GM12872 (cell line): ENCODE data around the gene VTI1A.

Source experiments
- TF ChIP-seq, protein P1 (sequence below): IDR thresholded peaks from 3 replicates; pipeline ENCODE4 v1.5.1; 2011; ENCODE audit warnings: low read depth, mild to moderate bottlenecking, low read length, moderate library complexity; ENCODE audit not compliant: insufficient read depth

The VTI1A gene

DNA sequence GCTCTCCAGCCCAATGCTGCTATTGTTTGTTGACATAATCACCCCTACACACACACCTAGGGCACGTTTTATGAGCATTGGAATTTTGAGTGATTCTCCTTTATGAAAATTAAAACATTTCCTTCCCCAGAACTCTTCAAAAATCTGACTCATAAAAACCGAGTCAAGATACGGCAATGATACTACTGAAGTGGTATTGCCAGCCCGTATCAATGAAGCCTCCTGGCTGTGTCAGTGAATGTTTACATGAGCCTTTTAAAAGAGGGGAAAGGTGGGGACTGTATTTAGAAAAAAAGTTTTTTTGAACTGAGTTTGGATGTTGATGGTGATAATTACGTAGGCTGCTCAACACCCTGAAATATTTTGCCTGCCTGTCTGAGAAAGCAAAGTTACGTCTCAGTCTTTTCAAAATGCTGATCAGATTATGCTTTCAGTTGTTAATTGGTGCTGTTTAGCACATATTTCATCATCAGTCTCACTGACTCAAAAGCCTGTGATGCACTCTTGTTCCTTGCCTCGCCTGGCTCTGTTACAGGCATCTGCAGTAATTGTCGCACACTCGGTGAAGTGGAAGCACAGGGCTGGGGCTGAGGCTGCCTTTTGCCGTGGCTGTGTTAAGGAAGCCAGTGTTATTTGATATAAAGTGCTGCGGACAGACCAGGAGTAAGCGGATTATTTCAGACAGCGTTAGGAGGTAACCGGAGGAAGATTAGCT, 345.6 kb downstream of the VTI1A start:
- TF ChIP-seq, protein P1, sequence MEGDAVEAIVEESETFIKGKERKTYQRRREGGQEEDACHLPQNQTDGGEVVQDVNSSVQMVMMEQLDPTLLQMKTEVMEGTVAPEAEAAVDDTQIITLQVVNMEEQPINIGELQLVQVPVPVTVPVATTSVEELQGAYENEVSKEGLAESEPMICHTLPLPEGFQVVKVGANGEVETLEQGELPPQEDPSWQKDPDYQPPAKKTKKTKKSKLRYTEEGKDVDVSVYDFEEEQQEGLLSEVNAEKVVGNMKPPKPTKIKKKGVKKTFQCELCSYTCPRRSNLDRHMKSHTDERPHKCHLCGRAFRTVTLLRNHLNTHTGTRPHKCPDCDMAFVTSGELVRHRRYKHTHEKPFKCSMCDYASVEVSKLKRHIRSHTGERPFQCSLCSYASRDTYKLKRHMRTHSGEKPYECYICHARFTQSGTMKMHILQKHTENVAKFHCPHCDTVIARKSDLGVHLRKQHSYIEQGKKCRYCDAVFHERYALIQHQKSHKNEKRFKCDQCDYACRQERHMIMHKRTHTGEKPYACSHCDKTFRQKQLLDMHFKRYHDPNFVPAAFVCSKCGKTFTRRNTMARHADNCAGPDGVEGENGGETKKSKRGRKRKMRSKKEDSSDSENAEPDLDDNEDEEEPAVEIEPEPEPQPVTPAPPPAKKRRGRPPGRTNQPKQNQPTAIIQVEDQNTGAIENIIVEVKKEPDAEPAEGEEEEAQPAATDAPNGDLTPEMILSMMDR = no peak

DNA sequence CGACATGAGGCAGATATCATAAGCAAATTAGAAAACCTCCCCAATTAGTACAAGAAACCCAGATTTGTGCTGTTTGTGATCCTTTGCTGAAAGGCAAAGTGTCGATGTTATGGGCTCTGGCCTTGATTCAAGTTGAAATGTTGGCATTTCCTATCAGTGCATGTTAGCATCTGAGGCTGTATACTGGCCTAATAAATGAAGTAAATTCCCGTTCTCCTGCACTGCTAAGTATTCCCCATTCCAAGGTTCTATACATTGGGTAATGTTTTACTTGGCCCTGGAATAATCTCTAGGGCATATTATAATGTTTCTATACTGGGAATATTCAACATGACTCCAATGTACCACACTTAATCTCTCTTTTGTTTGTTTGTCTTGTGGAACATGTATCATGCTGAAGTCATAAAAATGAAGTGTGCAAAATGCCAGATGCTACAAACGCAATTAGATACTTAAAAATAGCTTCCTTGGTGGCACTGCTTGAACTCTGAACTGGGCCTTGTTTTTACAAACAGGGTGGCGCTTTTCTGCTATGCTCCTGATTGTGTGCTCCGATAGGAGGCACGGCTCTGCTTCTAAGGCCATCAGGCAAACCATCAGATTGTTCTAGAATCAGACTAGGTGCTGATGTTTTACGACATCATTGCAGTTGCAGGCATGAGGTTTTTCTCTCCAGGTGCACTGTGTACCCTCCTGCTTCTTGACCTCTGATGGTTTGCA, 346.3 kb downstream of the VTI1A start:
- TF ChIP-seq, protein P1 = no peak

DNA sequence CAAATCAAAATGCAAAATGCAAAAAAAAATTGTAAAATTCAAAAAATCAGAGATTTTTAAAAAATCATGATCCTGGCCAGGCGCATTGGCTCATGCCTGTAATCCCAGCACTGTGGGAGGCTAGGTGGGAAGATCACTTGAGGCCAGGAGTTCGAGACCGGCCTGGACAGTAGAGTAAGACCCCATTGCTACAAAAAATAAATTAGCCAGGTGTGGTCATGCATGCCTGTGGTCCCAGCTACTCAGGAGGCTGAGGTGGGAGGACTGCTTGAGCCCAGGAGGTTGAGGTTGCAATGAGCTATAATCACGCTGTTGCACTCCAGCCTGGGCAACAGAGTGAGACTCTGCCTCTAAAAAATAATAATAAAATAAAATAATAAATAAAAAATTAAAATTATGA, 347.2 kb downstream of the VTI1A start:
- TF ChIP-seq, protein P1 = no peak

DNA sequence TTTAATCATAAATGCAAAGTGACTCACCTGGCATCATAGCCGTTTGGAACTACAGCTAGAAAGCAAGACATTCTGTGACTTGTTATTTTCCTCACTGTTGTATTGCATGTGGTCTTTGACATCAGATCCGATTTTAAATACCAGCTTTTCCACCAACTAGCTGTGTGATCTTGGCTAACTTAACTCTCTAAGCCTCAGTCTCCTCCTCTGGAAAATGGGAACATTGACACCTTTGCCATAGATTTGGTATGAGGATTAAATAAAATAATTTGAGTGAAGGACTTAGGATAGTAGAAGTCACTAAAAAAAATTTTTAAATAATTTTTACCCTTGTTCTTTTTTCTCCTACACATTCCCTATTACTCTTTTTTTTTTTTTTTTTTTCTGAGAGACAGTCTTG, 348.1 kb downstream of the VTI1A start:
- TF ChIP-seq, protein P1 = no peak

DNA sequence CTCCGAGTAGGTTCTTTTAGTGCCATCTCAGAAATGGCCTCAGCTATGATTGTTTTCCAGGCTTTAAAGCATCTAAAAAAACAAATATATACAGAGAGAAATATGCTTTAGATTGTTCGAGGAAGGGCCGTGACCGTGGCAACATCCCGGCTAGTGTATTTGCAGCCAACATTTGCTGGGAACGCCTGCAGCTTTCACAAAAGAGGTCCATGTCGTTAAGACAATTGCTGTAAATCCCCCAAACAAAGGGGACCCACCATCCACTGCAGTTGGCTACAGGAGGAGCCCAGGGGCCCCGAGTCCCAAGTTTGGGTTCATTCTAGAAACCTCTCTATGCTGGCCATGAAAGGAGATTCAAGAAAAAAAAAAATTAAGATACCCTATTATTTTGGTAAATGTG, 350.2 kb downstream of the VTI1A start:
- TF ChIP-seq, protein P1 = no peak

DNA sequence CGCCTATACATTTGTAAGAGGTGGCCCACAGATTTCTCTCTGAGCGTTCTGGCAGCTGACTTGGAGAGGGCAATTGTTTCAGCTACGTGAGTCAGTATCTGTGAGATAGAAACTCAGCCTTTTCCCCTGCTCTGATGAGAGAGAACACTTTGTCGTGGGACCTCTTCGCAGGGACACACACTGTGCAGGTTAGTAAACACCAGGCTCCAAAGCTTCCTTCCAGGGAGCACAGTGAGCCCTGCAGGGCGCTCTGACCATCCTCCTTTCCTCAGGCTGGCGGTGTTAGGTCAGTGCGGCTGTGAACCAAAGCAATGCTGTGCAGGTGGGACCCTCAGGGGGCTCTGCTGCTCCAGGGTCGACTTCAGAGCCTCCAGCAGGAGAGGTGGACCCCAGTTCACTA, 350.8 kb downstream of the VTI1A start:
- TF ChIP-seq, protein P1 = no peak

DNA sequence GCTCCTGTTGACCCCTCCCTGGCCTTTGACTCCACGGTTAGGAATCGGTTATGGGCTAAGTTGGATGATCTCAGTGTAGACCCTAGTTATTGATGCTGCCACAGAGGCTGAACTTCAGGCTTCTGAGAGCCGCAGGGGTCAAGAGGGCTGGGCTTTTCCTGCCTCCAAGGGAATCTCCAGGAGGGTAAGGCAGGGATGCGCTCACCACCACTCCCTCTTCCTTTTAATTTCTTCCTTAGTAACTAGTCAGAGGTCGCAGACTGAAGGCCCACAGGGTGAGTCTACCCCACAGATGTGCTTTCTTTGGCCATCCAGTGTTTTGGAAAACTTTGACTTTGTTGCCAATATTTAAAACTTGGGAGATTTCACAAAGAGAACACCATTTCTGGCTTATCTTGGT, 352.0 kb downstream of the VTI1A start:
- TF ChIP-seq, protein P1 = no peak
